GM21825 (cell line): ENCODE results near the gene IGFLR1.
"Not testable (repeated sequence)": the region's sequence is repeated elsewhere in the genome, so short reads cannot be mapped to it uniquely, and the experiment has no call there.

ENCODE experiments used
- ATAC-seq: cut with Tn5 transposase; IDR thresholded peaks from one replicate; pipeline ENCODE4 v1.9.1; 2021; ENCODE audit warnings: mild to moderate bottlenecking, moderate library complexity; ENCODE audit not compliant: unreplicated experiment

The IGFLR1 gene

DNA sequence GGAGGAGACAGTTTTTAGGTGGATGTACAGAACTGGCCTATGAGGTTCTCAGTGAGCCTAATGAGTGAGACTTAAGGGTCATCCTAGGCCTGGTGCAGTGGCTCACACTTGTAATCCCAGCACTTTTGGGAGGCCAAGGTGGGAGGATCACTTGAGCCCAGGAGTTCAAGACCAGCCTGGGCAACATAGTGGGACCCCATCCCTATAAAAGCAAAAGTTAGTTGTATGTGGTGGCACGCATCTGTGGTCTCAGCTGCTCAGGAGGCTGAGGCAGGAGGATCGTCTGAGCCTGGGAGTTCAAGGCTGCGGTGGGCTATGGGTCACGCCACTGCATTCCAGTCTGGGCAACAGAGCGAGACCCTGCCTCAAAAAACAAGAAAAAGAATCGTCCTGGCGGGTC lies 18.1 kb downstream of the IGFLR1 start:
- not testable (repeated sequence) for ATAC-seq

- ATAC-seq = no peak
These were observed 18.6 kb downstream of the IGFLR1 start for GRCh38 chr19:35723671-35724070.

- no peak for ATAC-seq
These were observed 19.4 kb downstream of the IGFLR1 start for GRCh38 chr19:35722897-35723296.

DNA sequence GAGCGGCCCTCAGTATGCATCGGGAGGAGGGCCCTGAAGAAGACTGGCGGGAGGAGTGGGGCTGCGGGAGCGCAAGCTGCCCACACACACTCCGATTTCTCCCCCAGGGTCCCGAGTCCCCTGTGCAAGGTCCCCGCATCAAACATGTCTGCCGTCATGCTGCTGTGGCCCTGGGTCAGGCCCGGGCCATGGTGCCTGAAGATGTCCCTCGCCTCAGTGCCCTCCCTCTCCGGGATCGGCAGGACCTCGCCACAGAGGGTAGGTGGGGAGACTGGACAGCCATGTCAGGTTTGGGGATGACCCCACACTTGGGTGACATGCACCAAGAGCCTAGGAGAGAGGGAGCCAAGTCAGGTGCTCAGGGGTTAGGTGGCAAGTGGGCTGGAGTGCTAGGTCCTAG lies 19.8 kb downstream of the IGFLR1 start:
- no peak for ATAC-seq

GRCh38 chr19:35721374-35721773 lies 20.9 kb downstream of the IGFLR1 start:
- ATAC-seq = no peak

GRCh38 chr19:35720648-35721047 lies 21.6 kb downstream of the IGFLR1 start:
- ATAC-seq = no peak

- no peak for ATAC-seq
These were observed 22.1 kb downstream of the IGFLR1 start for GRCh38 chr19:35720163-35720524.

- no peak for ATAC-seq
These were observed 22.7 kb downstream of the IGFLR1 start for GRCh38 chr19:35719402-35720162.

DNA sequence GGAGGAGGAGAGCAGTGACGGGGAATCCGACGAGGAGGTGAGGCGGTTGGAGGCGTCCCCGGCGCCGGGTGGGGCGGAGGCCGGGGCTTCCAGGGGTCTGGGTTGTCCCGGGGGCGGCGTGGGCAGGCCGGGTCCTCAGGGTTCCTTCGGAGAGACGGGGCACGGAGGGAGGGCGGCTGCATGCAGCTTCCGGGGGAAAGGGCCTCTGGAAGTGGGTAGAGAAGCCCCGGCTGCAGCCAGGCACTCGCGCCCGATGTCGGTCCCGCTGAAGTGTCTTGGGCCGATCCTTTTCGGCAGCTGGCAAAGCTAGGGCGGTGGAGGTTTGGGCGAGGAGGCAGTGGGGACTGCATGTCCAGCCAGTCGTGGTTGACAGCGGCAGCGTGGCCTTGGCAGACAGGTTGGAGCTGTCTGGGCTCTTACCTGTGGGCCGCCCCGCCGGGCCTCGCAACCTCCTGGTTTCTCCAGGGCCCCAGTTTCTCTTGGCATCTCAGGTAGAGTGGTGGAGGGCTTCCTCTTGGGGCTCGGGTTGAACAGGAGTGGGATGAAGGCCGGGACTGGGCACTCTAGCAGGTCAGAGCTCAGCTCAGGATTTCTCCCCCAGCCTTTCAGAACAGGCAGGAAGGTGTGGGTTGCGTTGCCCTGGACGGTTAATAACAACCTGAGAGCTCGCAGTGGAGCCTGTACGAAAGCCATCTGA lies 23.8 kb downstream of the IGFLR1 start:
- ATAC-seq = peak; percentile 4

DNA sequence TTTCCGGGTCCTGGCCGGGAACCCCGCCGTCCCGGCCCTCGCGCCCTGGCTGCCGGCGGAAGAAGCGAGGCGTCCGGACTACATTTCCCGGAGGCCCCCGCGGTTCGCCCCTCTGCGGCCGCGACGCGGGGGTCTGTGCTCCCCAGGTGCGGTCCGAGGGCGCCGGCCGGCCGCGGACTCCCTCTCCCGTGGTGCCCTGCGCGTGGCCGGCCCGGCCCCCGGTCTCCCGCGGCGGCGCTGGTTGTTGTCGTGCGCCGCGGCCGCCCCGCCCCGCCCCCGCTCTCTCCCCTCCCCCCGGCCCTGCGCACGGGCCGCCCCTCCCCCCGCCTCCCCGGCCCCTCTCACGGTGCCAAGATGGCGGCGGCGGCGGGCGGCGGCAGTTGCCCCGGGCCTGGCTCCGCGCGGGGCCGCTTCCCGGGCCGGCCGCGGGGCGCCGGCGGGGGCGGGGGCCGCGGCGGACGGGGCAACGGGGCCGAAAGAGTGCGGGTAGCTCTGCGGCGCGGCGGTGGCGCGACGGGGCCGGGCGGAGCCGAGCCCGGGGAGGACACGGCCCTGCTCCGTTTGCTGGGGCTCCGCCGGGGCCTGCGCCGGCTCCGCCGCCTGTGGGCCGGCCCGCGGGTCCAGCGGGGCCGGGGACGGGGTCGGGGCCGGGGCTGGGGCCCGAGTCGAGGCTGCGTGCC lies 24.4 kb downstream of the IGFLR1 start, which contains the start of gene KMT2B:
KMT2B (plus strand) TSS at position 339 of the 680 bp plus-strand sequence; CDS start at position 355, 16 bp downstream.
- ATAC-seq = no peak

DNA sequence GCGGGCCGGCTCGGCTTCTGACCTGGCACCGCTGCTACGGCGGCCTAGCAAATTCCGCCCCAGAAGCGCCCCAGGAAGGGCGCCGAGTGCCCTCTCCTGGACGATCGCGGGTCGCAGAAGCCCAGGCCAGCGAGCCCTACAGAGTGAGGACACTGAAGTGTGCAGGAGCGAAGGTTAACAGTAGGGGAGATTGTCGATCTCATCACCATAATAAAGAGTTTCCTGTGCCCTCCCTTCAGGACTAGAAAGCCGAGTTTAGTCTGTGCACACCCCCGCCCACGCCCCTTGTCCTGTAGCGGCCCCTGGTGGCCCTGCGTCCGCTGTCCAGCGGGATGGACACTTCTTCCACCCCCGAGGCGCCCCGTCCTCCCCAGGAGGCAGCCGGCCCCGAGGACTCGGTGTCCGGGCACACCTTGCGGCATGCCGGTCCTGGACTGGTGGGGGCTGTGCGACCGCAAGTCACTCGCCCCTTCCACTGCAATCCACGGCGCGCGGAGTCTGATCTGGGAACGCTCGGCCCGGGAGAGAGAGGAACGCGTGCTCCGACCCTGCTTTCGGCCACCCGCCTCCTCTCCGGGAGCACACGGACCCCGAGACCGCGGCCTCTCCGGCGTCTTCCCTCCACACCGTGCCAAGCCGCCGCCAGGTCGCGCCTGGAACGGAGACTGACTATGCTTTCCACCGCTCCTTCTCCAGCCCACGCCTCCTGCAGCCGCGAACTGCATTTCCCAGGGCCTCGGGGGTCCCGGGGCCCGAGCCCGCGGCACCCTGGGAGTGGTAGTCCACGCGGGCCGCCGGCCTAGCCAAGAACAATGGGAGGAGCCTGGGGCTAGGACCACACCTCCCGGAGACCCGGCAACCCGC lies 25.2 kb downstream of the IGFLR1 start:
- ATAC-seq = peak; percentile 48

DNA sequence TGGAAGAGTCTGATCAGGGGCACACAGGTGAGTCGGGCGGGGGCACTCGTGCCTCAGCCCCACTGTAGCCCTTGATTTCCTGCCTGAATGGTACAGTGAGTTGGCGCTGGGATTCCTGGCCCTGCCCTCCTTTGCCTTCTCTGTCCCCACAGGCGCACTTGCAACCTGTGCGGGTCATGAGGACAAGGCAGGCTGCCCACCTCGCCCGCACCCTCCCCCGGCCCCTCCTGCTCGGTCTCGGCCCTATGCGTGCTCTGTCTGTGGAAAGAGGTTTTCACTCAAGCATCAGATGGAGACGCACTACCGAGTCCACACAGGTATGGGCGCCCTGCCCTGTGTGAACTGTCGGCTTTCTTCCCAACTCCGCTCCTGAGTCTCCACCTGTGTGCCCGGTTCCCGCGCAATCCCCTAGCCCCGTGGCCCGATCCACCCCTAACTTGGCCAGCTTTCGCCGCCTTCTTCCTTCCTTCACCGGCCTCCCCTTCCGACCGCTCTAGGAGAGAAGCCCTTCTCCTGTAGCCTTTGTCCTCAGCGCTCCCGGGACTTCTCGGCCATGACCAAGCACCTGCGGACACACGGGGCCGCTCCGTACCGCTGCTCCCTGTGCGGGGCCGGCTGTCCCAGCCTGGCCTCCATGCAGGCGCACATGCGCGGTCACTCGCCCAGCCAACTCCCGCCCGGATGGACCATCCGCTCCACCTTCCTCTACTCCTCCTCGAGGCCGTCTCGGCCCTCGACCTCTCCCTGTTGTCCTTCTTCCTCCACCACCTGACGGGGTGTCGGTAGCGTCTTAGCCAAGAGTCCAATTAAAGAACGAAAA lies 26.1 kb downstream of the IGFLR1 start:
- ATAC-seq = no peak

GRCh38 chr19:35715355-35715809 lies 26.9 kb downstream of the IGFLR1 start:
- ATAC-seq = no peak

DNA sequence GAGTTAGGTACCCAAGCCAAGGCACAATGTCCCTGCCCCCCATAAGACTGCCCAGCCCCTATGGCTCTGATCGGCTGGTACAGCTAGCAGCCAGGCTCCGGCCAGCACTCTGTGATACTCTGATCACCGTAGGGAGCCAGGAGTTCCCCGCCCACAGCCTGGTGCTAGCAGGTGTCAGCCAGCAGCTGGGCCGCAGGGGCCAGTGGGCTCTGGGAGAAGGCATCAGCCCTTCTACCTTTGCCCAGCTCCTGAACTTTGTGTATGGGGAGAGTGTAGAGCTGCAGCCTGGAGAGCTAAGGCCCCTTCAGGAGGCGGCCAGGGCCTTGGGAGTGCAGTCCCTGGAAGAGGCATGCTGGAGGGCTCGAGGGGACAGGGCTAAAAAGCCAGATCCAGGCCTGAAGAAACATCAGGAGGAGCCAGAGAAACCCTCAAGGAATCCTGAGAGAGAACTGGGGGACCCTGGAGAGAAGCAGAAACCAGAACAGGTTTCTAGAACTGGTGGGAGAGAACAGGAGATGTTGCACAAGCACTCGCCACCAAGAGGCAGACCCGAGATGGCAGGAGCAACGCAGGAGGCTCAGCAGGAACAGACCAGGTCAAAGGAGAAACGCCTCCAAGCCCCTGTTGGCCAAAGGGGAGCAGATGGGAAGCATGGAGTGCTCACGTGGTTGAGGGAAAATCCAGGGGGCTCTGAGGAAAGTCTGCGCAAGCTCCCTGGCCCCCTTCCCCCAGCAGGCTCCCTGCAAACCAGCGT lies 27.5 kb downstream of the IGFLR1 start:
- no peak for ATAC-seq

GRCh38 chr19:35713904-35714495 lies 28.3 kb downstream of the IGFLR1 start:
- no peak for ATAC-seq

- no peak for ATAC-seq
These were observed 28.8 kb downstream of the IGFLR1 start for GRCh38 chr19:35713506-35713850.

- no peak for ATAC-seq
These were observed 29.4 kb downstream of the IGFLR1 start for GRCh38 chr19:35712567-35713505.
